ENCODE results near the gene ERBB2. TPM values are rescaled to one million over a fixed set of nuclear protein-coding genes. Genes with fewer than 3 reads are reported as not detected.
"Not testable (repeated sequence)": the region's sequence is repeated elsewhere in the genome, so short reads cannot be mapped to it uniquely, and the experiment has no call there.

Gene ERBB2
- total RNA-seq, 1 donor: 44.2 TPM

- DNase-seq (ENCODE audit: insufficient read length, low spot score, missing footprints): peak; percentile 15
- Histone ChIP-seq H3K4me1 (ENCODE audit: insufficient read depth, low read length) (no peaks in the 10 kb centered on the region), H3K79me2 (ENCODE audit: insufficient read depth, low read length) (no peaks in the 10 kb centered on the region), H3K36me3 (ENCODE audit: insufficient read depth, low read length) (no peaks in the 10 kb centered on the region), H3K27me3 (ENCODE audit: insufficient read depth, low read length) (peaks cover 1% of the 10 kb centered on the region), H4K20me1 (ENCODE audit: insufficient read depth, low read length) (no peaks in the 10 kb centered on the region), H3K4me2 (ENCODE audit: insufficient read depth, low read length) (no peak overlapping the region), H3K9me3 (ENCODE audit: low read depth, low read length) (no peaks in the 10 kb centered on the region), H2AFZ (ENCODE audit: low read length) (no peak overlapping the region), H3K4me3 (ENCODE audit: insufficient read depth, low read length) (no peak overlapping the region), H3K27ac (ENCODE audit: low read depth, low read length) (no peak overlapping the region)
- no peak for TF ChIP-seq CTCF (IDR thresholded peaks at IDR 0.05; ENCODE audit: extremely low read depth, low read depth, low read length)
Observed at GRCh38 chr17:39747745-39748144, 47.9 kb downstream of the ERBB2 start.

- not testable (repeated sequence) for H3K27ac ChIP-seq (ENCODE audit: low read depth, low read length); H3K79me2 ChIP-seq (ENCODE audit: insufficient read depth, low read length); H3K27me3 ChIP-seq (ENCODE audit: insufficient read depth, low read length); H2AFZ ChIP-seq (ENCODE audit: low read length); H3K4me3 ChIP-seq (ENCODE audit: insufficient read depth, low read length); H3K9me3 ChIP-seq (ENCODE audit: low read depth, low read length); H4K20me1 ChIP-seq (ENCODE audit: insufficient read depth, low read length); H3K36me3 ChIP-seq (ENCODE audit: insufficient read depth, low read length); H3K4me2 ChIP-seq (ENCODE audit: insufficient read depth, low read length); H3K4me1 ChIP-seq (ENCODE audit: insufficient read depth, low read length)
- DNase-seq (ENCODE audit: insufficient read length, low spot score, missing footprints): peak; percentile 77
Observed at GRCh38 chr17:39748444-39749034, 48.7 kb downstream of the ERBB2 start.

- no peaks in the 10 kb centered on the region for H4K20me1 ChIP-seq (ENCODE audit: insufficient read depth, low read length)
- no peaks in the 10 kb centered on the region for H3K79me2 ChIP-seq (ENCODE audit: insufficient read depth, low read length)
- TF ChIP-seq CTCF (IDR thresholded peaks at IDR 0.05; ENCODE audit: extremely low read depth, low read depth, low read length): no peak
- no peaks in the 10 kb centered on the region for H3K9me3 ChIP-seq (ENCODE audit: low read depth, low read length)
- no peak overlapping the region for H2AFZ ChIP-seq (ENCODE audit: low read length)
- no peaks in the 10 kb centered on the region for H3K36me3 ChIP-seq (ENCODE audit: insufficient read depth, low read length)
- peak; percentile 83 for DNase-seq (ENCODE audit: insufficient read length, low spot score, missing footprints)
- H3K27ac ChIP-seq (ENCODE audit: low read depth, low read length): no peak overlapping the region
- peaks cover 5% of the 10 kb centered on the region for H3K4me1 ChIP-seq (ENCODE audit: insufficient read depth, low read length)
- H3K27me3 ChIP-seq (ENCODE audit: insufficient read depth, low read length): no peaks in the 10 kb centered on the region
- H3K4me2 ChIP-seq (ENCODE audit: insufficient read depth, low read length): no peak overlapping the region
- no peak overlapping the region for H3K4me3 ChIP-seq (ENCODE audit: insufficient read depth, low read length)
Observed at GRCh38 chr17:39750131-39751015, 50.5 kb downstream of the ERBB2 start.

GRCh38 chr17:39751016-39751543 is 51.2 kb downstream of the ERBB2 start:
- Histone ChIP-seq H3K4me3 (ENCODE audit: insufficient read depth, low read length) (no peak overlapping the region), H3K79me2 (ENCODE audit: insufficient read depth, low read length) (no peaks in the 10 kb centered on the region), H3K4me1 (ENCODE audit: insufficient read depth, low read length) (peaks cover 5% of the 10 kb centered on the region), H3K36me3 (ENCODE audit: insufficient read depth, low read length) (no peaks in the 10 kb centered on the region), H3K9me3 (ENCODE audit: low read depth, low read length) (no peaks in the 10 kb centered on the region), H2AFZ (ENCODE audit: low read length) (no peak overlapping the region), H3K27me3 (ENCODE audit: insufficient read depth, low read length) (peaks cover 1% of the 10 kb centered on the region), H3K4me2 (ENCODE audit: insufficient read depth, low read length) (no peak overlapping the region), H4K20me1 (ENCODE audit: insufficient read depth, low read length) (no peaks in the 10 kb centered on the region), H3K27ac (ENCODE audit: low read depth, low read length) (no peak overlapping the region)
- no peak for TF ChIP-seq CTCF (IDR thresholded peaks at IDR 0.05; ENCODE audit: extremely low read depth, low read depth, low read length)
- DNase-seq (ENCODE audit: insufficient read length, low spot score, missing footprints): peak; percentile 56

Data from osteoblast (primary cell).